ENCODE results near the gene OTX1. TPM values are rescaled to one million over a fixed set of nuclear protein-coding genes. Genes with fewer than 3 reads are reported as not detected.

The OTX1 gene
- total RNA-seq, 1 experiment from 2014 or later = 13.1 TPM

GRCh38 chr2:63029058-63029457 is 21.6 kb upstream of the OTX1 start:
- Histone ChIP-seq H3K79me2 (ENCODE audit: insufficient read depth, low read length) (no peaks in the 10 kb centered on the region), H3K9me2 (ENCODE audit: insufficient read depth) (no peaks in the 10 kb centered on the region), H3K27ac (ENCODE audit: low read depth, low read length) (no peak overlapping the region), H4K20me1 (ENCODE audit: insufficient read depth) (no peaks in the 10 kb centered on the region), H3K9ac (ENCODE audit: low read length) (no peak overlapping the region), H3K4me2 (ENCODE audit: low read length) (no peak overlapping the region), H3K9me3 (ENCODE audit: control insufficient read depth in 1 of 2, insufficient read depth in 1 of 2, low read depth in 1 of 2, low read length in 2 of 2) (no peaks in the 10 kb centered on the region), H3K4me1 (ENCODE audit: control insufficient read depth in 1 of 2, insufficient read depth in 2 of 2, low read length in 2 of 2) (no peaks in the 10 kb centered on the region), H3K27me3 (ENCODE audit: insufficient read depth, low read length) (no peaks in the 10 kb centered on the region), H3K36me3 (ENCODE audit: control insufficient read depth in 1 of 2, insufficient read depth in 2 of 2, low read length in 2 of 2) (peaks cover 0 to 5% of the 10 kb centered on the region in 2 experiments; a peak in 1 of 4 replicates), H2AFZ (ENCODE audit: low read depth, low read length, poor library complexity, severe bottlenecking) (no peak overlapping the region), H3K4me3 (replicated peaks in 1 of 2; ENCODE audit: low read depth in 1 of 2, low read length in 2 of 2) (no peak overlapping the region)
- CTCF ChIA-PET = no interaction called here
- no TSS peak for BruUV-seq (replicated peaks)
- intact Hi-C loops (cut with micrococcal nuclease) = no loop called here
- RAD21 ChIA-PET (ENCODE audit: low non-redundant PET in 1 of 2, low total read pairs in 2 of 2, uncharacterized antibody in 2 of 2, unreplicated experiment in 2 of 2) = no interaction called here
- TF ChIP-seq ZNF274 (IDR thresholded peaks at IDR 0.05; ENCODE audit: low read depth, low read length) (no peak), REST (IDR thresholded peaks at IDR 0.05; ENCODE audit: low read depth) (no peak), ZBTB33 (IDR thresholded peaks at IDR 0.05; ENCODE audit: extremely low read depth, insufficient replicate concordance, low read length) (no peak), ELF1 (IDR thresholded peaks at IDR 0.05; ENCODE audit: borderline replicate concordance, low read depth) (no peak), YY1 (IDR thresholded peaks at IDR 0.05; ENCODE audit: extremely low read depth, insufficient replicate concordance, low read depth, low read length) (no peak), CEBPB (IDR thresholded peaks at IDR 0.05; ENCODE audit: low read depth) (no peak), RAD21 (IDR thresholded peaks at IDR 0.05; ENCODE audit: low read depth) (no peak), ZFX (IDR thresholded peaks at IDR 0.05) (no peak), CTCF (IDR thresholded peaks at IDR 0.05 in 2 of 3, conservative IDR thresholded peaks at IDR 0.05 in 1 of 3; ENCODE audit: borderline replicate concordance in 1 of 3, insufficient read depth in 1 of 3, low read depth in 2 of 3, low read length in 2 of 3) (no peak), CBX3 (IDR thresholded peaks at IDR 0.05; ENCODE audit: low read depth) (no peak), ATF3 (IDR thresholded peaks at IDR 0.05) (no peak), SRF (IDR thresholded peaks at IDR 0.05; ENCODE audit: low read depth) (no peak), TCF7L2 (IDR thresholded peaks at IDR 0.05; ENCODE audit: borderline replicate concordance, extremely low read depth, insufficient read depth, insufficient read length) (no peak), JUND (IDR thresholded peaks at IDR 0.05) (no peak), EZH2 (IDR thresholded peaks at IDR 0.05) (no peak), FOSL1 (IDR thresholded peaks at IDR 0.05; ENCODE audit: low read depth) (no peak), MAX (IDR thresholded peaks at IDR 0.05) (no peak), POLR2AphosphoS5 (IDR thresholded peaks at IDR 0.05; ENCODE audit: low read depth, low read length) (no peak), EZH2phosphoT487 (IDR thresholded peaks at IDR 0.05; ENCODE audit: borderline replicate concordance) (no peak), SP1 (IDR thresholded peaks at IDR 0.05; ENCODE audit: low read depth) (no peak)
- DNase-seq (ENCODE audit: low read depth, low spot score) (no peak), ATAC-seq (no peak)
- POLR2A ChIA-PET = no interaction called here
